ENCODE results near the gene TRAPPC13. TPM values are rescaled to one million over a fixed set of nuclear protein-coding genes. Genes with fewer than 3 reads are reported as not detected.

The TRAPPC13 gene
- total and polyA plus RNA-seq, 10 of the 15 experiments (the other 5 are each of a cell fraction or from before 2014, with no cell fraction given) = 16.5 to 35.6 (median 25.0) TPM

- DNase-seq (ENCODE audit: low read depth, low spot score) = no peak
- 95% methylated on average over 3 of the region's 3 CpGs for WGBS (ENCODE audit: insufficient coverage, insufficient replicate concordance, low lambda C conversion rate, missing lambda C conversion rate)
- in situ Hi-C loops (cut with MboI) = no loop called here
- Histone ChIP-seq H2AFZ (ENCODE audit: control insufficient read depth, low read depth, low read length) (no peak overlapping the region), H3K9ac (ENCODE audit: control insufficient read depth, insufficient read depth, low read length) (no peak overlapping the region), H3K4me3 (no peak overlapping the region), H3K36me3 (ENCODE audit: control insufficient read depth in 2 of 2, insufficient read depth in 2 of 2, low read length in 1 of 2) (peaks cover 0 to 31% of the 10 kb centered on the region in 2 experiments; a peak in 3 of 4 replicates), H3K4me1 (ENCODE audit: control insufficient read depth, insufficient read depth, low read length) (no peaks in the 10 kb centered on the region), H3K9me3 (replicated peaks; ENCODE audit: control insufficient read depth, insufficient read depth, low read length) (no peaks in the 10 kb centered on the region), H4K20me1 (ENCODE audit: control insufficient read depth, insufficient read depth) (no peaks in the 10 kb centered on the region), H3K79me2 (ENCODE audit: control insufficient read depth, insufficient read depth, low read length) (no peaks in the 10 kb centered on the region), H3K4me2 (ENCODE audit: control insufficient read depth, insufficient read depth) (no peak overlapping the region), H3K27me3 (replicated peaks in 1 of 2; ENCODE audit: control insufficient read depth in 2 of 2, insufficient read depth in 2 of 2, low read length in 1 of 2) (no peaks in the 10 kb centered on the region), H3K27ac (ENCODE audit: control insufficient read depth, insufficient read depth) (no peak overlapping the region)
- ATAC-seq = no peak
- RAD21 ChIA-PET (ENCODE audit: unreplicated experiment) = no interaction called here
- BruUV-seq (replicated peaks) = no TSS peak
- intact Hi-C loops (cut with micrococcal nuclease; ENCODE audit: unreplicated experiment) = no loop called here
- FAIRE-seq = no peak
- SMC1A ChIA-PET (ENCODE audit: uncharacterized antibody, unreplicated experiment) = interaction anchor here (0.8 to 1.9 kb wide), 4 partner anchors 8 to 53 kb away, joined by 3 to 7 read pairs (median 3); no protein-coding TSS in a partner anchor
- CTCF ChIA-PET = no interaction called here
- TF ChIP-seq SREBF2 (IDR thresholded peaks at IDR 0.05; ENCODE audit: low read length) = no peak
- TF ChIP-seq BCLAF1 (IDR thresholded peaks at IDR 0.05) = no peak
- TF ChIP-seq BACH1 (IDR thresholded peaks at IDR 0.05; ENCODE audit: borderline replicate concordance) = no peak
- no peak for TF ChIP-seq ZNF622 (IDR thresholded peaks at IDR 0.05)
- TF ChIP-seq TAF1 (IDR thresholded peaks at IDR 0.05; ENCODE audit: borderline replicate concordance, low read depth, low read length) = no peak
- no peak for TF ChIP-seq BRCA1 (IDR thresholded peaks at IDR 0.05; ENCODE audit: low read depth, low read length)
- no peak for TF ChIP-seq BMI1 (IDR thresholded peaks at IDR 0.05; ENCODE audit: borderline replicate concordance)
- no peak for TF ChIP-seq ATF2 (IDR thresholded peaks at IDR 0.05; ENCODE audit: low read length)
- TF ChIP-seq MLLT1 (IDR thresholded peaks at IDR 0.05) = no peak
- TF ChIP-seq KAT2A (conservative IDR thresholded peaks at IDR 0.05; ENCODE audit: control insufficient read depth, low read depth, low read length) = no peak
- TF ChIP-seq RAD21 (IDR thresholded peaks at IDR 0.05; ENCODE audit: insufficient read depth, low read depth, low read length) = no peak
- POLR2A ChIA-PET = interaction anchor here (0.9 to 1.0 kb wide), 2 partner anchors 10 to 48 kb away, joined by 4 read pairs; no protein-coding TSS in a partner anchor
Observed at GRCh38 chr5:65611524-65611923, 13.3 kb upstream of the TRAPPC13 start.

Measured in GM12878 (cell line).